HG03469 (cell line): Measurements from ENCODE around the gene MEGF11.

Experiments used
- ATAC-seq: cut with Tn5 transposase; IDR thresholded peaks from one replicate; pipeline ENCODE4 v1.9.1; 2021; ENCODE audit warnings: mild to moderate bottlenecking, moderate library complexity, moderate number of reproducible peaks; ENCODE audit not compliant: unreplicated experiment

Gene MEGF11

DNA sequence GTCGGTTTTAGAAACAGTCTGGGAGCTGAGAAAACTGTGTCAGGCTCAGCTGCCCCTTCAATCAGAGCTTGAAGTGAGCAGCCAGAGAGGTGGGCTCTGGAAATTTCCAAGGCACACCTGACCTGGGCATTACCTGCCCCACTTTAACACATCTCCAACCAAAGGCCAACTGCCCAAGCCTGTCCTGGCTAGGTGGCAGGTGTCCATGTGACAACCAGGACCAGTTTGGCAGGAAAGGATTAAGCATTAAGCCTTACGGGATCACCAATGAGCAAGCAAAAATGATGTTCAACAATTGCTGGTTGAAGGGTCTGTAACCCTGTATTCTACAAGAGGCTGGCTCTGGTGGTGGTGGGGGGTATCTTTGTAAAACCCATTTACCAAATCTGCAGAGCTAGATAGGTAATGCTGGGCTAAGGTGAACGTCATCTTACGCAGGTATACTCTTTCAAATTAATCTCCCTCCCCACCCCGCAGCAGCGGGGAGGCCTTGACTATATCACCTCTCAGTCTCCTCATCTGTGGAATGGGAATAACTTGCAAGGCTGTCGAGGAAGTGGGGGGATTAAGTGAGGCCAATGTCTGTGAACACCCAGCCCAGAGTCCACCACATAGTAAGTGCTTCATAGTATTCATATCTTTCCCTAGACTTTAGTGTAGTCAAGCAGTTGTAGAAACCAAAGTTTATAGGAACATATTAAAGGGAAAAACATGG lies 183.2 kb downstream of the MEGF11 start:
- ATAC-seq, result no peak

DNA sequence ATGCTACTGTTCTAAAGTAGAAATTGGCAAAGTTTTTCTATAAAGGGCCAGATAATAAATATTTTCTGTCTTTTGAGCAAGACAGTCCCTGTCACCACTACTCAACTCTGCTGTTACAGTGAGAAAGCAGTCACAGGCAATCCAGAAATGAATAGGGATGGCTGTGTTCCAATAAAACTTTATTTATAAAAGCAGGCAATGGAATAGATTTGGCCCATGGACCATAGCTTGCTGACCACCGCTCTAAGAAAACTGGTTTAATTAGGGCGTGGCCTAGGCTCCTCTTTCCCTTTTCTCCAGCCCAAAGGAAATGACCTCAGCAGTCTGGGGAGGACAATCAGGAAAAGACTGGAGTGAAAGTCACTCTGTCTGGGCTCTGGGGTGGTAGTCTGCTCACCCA lies 183.8 kb downstream of the MEGF11 start:
- ATAC-seq, result no peak

DNA sequence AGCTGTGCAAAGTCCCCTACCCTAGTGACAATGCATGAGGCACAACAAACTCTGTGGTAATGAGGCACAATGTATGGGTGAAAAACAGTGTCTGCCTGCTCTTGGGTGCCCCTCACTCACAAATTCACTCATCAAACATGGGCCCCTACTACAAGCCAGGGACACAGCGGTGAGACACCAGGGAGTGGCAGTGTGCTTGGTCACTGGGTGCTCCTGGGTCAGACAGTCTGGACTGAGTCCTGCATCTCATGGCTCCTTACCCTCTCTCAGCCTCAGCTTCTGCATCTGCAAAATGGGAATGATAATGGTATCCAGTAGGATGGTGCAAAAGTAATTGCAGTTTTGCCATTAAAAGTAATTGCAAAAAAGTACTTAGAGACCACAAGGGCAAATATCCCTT lies 184.7 kb downstream of the MEGF11 start:
- no peak for ATAC-seq

DNA sequence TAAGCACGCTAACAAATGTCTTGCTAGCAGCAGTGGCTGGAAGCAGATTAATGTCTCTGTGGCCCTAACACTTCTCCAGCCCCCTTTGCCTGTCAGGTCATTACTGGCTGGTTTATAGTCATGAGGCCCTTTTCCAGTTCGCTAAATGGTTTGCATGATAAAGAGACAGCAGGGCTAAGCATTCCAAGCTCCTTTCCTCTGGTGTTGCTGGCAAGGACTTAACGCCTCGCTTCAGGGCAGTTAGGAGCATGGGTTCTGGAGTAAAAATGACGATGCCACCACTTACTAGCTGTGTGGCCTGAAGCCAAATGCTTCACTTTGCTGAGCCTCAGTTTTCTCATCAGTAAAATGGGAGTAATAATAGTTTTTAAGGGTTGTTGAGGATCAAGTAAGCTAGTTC lies 185.9 kb downstream of the MEGF11 start:
- no peak for ATAC-seq

DNA sequence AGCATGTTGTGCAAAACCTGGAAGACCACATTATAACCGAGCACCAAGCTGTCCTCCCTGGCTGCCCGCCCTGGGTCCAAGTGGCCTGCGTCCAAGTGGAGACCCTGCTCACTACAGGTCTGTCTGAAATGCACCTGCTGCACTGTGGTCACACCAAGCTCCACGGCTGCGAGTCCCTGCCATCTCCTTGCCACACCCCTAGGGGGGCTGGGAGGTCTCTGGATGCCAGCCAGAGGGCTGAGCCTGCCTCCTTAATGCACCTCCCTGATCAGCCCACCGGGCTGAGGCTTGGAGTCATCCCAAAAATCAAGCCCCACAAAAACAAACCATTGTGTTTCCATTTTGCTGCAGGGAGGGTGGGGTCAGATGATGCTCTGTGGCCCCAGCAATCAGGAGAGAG lies 187.1 kb downstream of the MEGF11 start:
- ATAC-seq, result no peak

DNA sequence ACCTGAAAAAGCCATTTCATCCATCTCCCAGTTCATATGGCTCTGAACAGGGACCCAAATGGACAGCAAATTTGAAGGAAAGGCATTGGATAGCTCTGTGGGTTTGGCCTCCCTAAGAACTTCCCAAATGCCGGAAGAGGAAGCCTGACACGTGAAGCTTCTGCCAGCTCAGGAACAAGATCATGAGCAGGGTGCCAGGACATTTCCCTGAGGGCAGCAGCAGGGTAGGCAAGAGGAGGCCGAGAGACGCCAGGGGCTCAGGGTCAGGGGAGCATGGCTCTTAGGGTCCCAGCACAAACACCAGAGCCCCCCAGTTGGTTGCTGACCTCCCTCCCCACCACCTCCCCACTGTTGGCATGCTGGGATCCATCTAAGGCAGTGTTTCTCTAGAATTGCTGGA lies 187.5 kb downstream of the MEGF11 start:
- ATAC-seq, result no peak

DNA sequence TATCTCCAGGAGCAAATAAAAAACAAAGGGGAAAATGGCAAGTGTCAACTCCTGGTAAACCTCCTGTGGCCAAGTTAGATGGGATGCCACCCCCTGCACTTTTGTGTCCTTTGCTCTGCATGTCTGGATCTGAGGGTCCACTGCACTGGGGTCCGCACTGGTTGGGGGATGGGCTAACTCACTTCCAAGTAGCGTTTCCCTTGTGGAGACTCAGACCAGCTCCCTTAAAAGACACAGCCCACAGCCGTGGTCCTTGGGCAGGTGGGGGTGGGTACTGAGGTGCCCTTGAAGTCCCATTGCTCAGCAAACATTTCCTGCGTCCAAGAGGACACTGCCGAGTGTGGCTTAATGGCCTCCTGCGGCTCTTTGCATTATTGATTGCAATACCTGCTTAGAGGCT lies 188.2 kb downstream of the MEGF11 start:
- ATAC-seq, result no peak

DNA sequence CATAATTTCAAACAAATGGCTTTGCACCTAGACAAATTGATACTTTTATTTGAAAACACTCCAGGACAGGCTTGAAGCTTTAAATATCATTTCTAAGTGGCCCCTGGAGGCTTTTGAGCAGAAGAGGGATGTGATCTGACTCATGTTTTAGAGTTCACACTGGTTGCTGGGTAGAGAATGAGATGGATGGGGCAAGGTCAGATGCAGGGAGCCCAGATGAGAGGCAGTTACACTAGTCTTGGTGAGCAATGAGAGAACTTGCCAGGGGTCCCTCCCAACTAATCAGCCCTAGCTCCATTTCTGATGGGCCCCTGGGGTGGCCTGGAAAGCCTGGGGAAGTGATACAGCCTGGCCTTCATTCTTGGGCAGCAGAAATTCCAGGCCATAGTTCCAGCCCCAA lies 190.4 kb downstream of the MEGF11 start:
- ATAC-seq, result no peak

DNA sequence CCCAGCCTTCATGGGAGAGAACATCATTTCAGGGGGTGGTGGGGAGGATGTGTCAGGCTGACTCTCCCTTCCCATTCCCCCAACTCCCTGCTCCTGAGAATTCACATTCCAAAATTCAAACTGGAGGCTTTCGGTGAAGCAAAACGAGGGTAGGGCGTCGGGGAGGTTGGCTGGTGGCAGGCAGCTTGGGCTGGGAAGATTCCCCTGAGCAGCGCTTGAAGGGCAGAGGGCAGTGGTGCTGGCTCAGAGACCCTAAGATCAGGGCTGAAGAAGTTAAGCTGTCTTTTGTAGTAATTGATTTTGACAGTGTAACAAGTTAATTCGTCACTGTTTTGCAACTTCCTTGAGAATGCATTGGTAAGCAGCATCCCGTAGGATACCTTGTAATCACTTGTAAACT lies 196.5 kb downstream of the MEGF11 start:
- no peak for ATAC-seq

DNA sequence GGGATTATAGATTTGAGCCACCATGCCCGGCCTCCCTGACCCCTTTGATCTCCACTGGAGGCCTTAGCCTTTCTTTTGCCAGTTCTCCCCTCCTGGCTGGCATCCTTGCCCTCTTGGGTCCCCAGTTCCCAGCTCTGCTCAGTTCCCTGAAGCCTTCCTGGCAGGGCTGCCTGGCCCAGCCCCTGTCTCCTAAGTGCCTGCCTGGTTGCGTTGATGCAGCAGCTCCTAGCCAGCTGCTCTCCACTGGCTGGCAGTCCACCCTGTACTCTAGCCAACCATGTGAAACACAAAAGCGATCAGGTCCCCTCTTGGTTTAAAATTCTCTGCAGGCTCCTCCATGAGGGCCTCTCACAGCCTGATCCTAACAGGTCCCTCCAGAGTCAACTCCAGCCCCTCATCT lies 199.6 kb downstream of the MEGF11 start:
- no peak for ATAC-seq

DNA sequence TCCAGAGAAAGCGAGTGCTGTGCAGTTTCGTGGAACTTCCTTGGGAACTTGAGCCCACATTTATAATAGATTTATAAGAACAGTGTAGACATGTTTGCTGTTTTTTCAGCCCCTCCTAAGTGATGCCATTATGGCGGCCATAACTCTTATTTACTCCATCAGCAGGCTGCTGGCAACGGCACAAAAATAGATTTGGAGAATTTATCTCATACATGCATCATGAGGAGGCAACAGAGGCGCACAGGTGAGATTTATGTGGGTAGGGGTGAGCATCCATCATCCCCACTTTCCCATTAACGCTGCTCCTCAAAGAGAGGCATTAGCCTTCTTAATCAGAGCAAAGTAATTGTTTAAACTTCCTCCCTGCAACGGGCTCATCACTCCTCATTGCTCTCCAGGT lies 201.7 kb downstream of the MEGF11 start:
- no peak for ATAC-seq

DNA sequence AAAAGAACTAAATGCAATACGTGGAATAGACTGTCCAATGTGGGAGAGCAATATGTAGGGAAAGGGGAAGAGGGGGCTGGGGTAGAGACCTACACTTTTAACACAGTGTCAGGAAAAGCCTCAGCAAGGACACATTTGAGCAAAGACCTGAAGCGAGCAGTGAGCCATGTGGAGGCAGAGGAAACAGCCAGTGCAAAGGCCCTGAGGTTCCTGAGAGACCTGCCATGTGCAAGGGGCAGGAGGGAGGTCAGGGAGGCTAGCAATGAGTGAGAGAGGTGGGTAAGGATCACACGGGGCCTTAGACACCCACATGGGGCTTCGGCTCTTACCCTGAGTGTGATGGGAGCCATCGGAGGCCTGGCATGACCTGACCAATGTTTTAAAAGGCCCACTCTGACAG lies 203.3 kb downstream of the MEGF11 start:
- no peak for ATAC-seq

DNA sequence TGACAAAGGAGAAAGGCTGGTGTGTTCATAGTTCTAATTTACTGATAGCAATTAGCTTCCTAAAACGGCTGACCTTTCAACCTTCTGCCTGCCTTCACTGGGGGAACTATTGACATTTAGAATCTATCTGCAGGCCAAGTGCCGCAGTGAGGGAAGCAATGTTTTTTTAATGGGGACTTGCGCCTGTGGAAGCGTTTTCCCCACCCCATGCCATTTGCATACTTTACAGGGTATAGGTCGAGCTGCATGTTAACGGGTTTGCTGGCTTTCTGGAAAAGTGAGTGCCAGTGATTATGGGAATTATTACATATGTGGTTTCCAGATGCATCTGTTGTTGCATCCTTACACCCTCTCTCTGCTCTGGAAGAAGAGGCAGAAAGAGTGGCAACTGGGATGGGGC lies 204.2 kb downstream of the MEGF11 start:
- no peak for ATAC-seq

DNA sequence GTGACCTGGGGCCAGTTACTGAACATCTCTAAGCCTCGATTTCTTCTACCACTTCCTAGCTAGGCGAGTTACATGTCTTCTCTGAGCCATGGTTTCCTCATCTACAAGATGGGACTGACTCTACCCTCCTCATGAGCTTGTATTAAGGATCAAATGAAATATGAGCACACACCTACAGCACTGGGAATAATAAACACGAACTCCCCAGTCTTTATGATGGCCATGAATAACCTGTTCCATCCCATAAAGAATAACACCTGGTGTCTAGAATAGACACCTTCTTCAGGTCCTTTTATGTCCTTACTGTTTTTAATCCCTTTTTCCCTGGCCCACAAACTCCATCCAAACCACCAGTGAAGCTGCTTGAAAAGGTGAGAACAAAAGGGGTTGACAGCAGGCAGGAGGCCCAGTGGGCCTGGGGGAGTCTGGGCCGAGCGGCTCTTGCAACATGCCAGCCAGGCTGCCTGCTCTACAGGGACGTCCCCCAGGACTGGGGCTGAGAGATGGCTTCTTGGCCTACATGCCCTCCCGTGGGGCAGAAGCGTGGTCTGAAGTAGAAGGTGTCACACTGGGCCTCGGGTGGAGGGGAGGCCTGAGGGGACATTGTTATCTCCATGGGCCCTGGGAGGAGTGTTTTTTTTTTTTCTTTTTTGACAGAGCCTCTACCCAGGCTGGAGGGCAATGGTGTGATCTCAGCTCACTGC lies 206.1 kb downstream of the MEGF11 start:
- no peak for ATAC-seq

DNA sequence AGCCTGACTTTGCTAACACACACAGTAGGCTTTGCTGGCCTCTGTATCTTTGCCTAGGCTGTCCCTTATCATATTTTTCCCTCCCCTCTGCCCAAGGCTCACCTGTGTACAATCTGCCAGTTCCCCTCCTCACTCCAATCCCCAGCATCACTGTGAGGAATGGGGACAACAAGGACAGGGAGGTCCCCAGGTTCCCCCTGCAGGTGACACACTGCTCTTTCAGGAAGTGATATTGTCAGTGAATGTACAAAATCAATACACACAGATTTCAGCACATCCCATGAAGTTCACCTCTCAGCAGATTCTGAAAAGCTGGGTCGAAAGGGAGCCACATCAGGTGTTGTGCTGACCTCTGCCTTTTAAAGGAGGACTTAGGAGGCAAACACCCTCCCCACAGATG lies 206.8 kb downstream of the MEGF11 start:
- no peak for ATAC-seq

DNA sequence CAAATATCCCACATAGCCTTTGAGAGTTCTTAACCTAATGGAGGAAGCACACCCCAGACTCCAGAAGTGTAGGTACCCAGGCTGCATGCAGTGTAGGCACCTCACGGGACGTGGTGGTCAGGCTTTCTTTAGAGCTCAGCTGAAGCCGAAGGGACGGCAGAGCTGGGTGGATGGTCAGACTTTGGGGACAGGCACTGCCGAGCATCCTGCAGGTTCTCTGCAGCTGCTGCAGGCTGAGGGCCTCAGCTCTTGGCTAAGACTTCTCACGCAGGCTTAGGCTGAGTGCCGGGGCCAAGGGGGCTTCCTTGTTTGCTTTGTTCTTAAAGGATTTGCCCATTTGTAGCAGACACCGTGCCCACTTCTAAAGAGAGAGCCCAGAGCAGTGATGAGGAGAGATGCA lies 207.2 kb downstream of the MEGF11 start:
- ATAC-seq, result no peak

DNA sequence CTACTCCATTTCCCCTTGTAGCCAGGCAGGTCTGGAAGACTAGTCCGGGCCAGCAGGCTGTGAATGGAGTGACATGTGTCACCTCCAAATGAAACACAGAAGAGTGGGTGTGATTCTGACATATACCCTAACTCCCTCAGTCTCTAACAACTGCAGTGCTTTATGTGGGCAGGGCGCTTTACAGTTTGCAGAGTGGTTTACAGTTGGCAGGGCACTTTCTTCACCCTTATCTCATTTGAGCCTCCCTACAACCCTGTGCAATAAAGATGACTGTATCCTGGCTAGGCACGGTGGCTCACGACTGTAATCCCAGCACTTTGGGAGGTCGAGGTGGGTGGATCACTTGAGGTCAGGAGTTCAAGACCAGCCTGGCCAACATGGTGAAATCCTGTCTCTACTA lies 208.0 kb downstream of the MEGF11 start:
- ATAC-seq, result no peak

DNA sequence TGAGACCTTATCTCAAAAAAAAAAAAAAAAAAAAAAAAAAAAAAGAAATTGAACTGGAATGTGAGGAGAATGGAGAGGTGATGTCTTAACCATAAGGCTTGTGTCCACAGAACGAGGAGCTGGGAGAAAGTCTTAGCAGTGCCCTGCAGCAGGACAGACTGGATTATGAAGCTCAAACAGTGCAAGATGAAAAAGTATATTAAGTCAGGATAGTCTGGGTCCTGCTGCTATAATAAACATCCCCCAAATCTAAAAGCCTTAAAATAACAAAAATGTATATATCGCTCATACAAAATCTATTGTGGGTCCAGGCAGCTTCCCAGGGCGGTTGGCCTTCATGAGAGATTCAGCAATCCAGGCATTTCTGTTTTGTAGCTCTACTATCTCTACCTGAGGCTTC lies 208.7 kb downstream of the MEGF11 start:
- ATAC-seq, result no peak

DNA sequence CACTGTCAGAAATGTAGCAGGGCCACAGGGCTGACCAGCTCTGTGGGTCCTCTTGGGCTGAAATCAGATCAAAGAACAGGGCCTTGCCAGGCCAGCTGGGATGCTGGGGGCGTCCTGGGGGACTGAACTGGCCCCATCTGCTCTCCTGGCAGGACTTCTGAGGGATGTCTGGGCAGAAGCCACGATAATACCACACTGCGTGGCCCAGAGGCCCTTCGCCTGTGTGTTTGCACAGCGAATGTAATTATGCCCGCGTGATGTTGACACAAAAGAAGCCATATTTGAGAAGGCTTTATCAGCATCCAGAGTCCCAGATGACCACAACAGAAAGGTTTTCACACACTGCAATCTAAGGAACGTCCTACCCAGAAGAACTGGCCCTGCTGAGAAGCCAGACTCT lies 210.3 kb downstream of the MEGF11 start:
- ATAC-seq, result no peak

DNA sequence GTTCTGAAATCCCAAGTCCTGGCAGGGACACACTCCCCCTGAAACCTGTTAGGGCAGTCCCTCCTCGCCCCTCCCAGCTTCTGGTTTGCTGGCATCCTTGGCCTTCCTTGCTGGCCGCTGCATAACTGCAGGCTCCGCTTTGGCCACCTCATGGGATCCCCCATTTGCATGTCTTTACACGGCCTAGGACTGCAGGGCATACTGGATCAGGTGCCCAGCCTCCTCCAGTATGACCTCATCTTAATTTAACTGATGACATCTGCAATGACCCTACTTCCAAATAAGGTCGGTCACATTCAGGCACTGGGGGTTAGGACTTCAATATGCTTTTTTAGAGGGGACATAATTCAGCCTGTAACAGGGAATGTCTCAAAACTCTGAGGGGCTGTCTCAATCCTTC lies 210.9 kb downstream of the MEGF11 start:
- no peak for ATAC-seq

DNA sequence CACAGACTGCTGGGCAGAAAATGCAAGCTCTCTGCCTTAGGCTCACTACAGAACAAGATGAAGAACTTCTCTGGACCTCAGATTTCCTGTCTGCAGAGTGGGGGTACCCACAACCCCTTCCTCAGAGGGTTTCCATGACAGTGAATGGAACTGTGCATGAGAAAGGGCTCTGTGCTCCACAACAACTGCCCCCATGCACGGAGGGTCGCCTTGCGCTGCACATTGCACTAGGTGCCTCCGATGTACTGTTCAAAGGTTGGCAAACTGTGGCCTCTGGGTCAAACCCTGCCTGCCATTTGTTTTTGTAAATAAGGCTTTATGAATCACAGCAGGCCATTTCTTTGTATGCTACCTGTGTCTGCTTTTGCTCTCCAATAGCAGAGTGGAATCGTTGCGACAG lies 212.3 kb downstream of the MEGF11 start:
- no peak for ATAC-seq

DNA sequence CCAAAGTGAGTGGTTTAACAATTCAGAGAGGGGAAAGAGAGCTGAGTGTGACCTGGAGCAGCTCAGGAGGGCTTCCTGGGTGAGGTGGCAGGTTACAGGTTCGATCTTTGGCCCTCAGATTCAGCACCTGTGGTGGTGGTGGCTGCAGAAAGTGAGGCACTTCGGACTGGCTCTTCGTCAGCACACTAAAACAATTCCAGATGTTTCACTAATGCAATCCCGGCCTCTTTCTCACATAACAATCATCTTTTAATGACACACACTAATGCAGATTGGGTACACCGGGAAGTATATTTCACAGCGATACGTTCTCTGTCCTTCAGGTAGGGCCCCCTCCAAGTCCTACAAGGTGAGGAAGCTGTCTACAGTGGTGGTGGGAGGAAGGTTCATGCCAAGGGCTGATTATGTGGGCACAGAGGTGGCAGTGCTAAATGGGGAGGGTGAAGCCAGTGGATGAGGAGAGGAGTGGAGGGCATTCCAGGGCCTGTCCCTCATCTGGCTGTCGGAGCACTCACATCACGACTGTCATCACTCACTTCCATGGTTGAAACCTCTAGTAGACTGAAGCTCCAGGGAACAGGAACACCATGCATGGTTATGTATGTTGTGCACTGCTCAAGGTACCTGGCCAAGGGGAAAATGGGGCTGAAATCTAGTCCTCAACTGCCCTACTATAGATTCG lies 213.2 kb downstream of the MEGF11 start:
- no peak for ATAC-seq
